ENCODE data around the gene SEC14L6.

The SEC14L6 gene

DNA sequence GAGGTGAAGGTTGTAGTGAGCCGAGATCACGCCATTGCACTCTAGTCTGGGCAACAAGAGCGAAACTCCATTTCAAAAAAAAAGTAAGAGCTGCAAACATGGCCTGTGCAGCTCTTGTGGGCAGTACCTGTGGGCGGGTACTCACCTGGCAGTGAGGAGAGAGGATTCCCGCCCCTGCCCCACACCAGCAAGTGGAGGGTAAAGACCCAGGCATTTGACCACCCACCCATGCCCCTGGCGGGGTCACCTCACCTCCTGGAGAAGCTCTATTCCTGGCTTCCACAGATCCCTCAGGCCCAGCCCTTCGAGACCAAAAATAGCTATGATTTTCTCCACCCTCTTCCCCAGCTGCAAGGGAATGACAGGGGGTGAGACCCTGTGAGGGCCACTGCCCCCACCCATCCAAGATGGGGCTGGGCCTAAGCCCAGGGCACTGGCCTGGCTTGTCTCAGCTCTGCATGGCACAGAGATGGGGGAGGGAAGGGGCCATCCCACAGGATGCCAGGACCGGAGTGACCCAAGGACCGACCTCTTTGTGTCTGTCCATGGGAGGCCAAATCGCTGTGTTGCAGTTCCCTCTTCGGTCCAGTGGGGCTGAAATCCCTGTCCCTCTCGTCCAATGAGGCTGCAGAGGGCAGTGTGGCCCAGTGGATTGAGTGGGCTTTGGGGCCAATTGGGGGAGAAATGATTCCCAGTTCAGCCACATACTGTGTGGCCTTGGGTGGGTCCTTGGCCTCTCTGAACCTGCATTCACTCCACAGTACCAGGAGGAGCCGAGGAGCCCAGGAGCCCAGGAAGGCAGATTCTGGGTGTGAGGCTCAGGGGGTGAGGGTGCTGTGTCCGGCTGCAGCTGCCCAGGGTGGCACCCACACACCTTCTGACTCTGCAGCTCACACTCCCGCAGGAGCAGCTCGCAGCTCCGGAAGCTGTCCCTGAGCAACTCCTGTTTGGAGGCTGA, 14.6 kb downstream of the SEC14L6 start:
- no peak for DNase-seq

GRCh38 chr22:30526656-30527055, 19.9 kb downstream of the SEC14L6 start:
- no peak for DNase-seq

GRCh38 chr22:30523646-30524489, 22.7 kb downstream of the SEC14L6 start:
- DNase-seq, result no peak

- DNase-seq, result no peak
Measured at GRCh38 chr22:30521368-30522156, 25.0 kb downstream of the SEC14L6 start.

DNA sequence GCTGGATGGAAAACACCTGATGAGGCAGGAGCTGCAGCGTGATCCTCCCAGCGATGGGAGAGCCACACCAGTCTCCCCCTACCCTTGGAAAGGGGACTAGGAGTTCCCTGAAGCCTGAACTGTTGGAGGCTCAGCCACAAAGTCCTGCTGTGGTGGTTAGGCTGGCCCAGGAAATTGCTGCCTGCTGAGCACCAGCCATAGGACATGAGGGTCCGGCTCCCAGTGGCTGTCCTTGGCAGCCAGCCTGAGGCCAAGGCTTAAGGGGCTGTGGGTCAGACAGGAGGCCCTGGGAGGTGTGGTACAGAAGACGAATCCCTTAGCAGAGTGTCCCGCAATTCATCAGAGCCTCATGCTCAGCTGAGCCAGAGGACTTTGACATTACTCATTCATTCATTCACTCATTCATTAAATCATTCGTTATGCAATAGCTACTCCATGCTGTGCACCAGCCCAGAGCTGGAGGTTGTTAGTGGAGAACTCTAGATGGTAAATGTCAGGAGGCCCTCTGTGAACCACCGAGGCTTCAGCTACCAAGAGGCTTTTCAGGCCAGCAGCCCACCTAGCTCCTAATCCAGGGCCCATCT, 26.6 kb downstream of the SEC14L6 start:
- no peak for DNase-seq

- DNase-seq, result no peak
Measured at GRCh38 chr22:30516731-30517130, 29.8 kb downstream of the SEC14L6 start.

DNA sequence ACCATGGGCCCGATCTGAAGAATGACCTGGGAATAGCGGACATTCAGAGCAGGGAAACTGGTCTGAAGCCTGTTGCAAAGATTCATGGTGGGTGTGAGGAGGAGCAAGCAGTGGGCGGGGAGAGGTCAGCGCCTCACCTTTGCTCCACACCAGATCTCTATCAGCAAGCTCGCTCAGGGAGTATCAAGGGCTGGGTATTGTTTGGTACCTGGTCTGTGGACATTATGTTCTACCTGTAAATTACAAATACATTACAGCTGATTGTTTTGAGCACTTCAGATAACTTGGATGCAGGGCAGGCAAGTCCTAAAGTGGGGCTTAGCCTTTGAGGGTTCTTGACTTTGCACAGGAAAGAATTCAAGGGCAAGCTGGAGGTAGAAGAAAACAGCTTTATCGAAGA, 30.3 kb downstream of the SEC14L6 start:
- DNase-seq, result no peak

DNA sequence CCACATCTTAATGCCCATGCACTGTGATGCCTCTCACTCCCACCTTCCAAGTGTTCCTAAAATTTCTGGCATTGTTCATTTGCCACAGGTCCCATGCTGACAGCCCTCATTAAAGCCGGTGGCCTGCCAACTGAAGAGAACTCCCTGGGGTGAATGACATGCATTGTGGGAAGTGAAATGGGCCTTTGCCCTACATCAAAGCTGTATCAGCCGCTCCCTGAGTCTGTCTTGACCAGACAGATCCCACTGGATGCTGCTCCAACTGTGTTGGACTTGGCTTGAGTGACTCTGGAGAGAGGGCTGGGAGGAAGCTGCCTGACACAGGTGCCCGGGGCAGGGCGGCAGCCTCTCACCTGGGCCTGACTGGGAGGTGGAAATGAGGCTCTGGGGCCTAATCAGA, 32.3 kb downstream of the SEC14L6 start:
- no peak for DNase-seq

- no peak for DNase-seq
Measured at GRCh38 chr22:30513462-30513861, 33.1 kb downstream of the SEC14L6 start.

GRCh38 chr22:30511911-30512310, 34.6 kb downstream of the SEC14L6 start:
- DNase-seq, result no peak

DNA sequence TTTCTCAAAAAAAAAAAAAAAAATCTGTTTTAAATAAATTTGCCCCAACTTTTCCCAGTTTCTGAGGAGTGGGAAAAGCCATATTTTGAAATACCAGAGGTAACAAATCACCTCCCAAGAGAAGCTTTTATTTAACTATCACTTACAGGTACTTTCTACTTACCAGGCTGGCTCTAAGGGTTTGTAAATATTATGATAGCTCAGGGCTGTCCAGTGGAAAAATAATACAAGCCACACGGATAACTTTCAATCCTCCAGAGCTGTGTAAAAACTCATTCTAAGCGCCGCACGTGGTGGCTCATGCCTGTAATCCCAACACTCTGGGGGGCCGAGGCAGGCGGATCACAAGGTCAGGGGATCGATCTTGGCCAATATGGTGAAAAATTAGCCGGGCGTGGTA, 35.4 kb downstream of the SEC14L6 start:
- peak; percentile 33 for DNase-seq

DNA sequence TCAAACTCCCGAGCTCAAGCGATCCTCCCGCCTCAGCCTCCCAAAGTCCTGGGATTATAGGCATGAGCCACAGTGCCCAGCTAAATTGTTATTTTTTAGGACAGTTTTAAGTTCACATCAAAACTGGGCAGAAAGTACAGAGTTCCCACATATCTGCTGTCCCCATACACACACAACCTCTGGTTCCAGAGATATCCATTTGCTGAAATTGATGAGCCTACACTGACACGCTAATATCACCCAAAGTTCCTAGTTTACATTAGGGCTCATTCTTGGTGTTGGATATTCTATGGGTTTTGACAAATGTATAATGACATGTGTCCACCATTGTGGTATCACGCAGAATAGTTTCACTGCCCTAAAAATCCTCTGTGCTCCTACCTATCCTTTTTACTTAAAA, 38.3 kb downstream of the SEC14L6 start:
- DNase-seq, result no peak

- no peak for DNase-seq
Measured at GRCh38 chr22:30507670-30508069, 38.9 kb downstream of the SEC14L6 start.

DNA sequence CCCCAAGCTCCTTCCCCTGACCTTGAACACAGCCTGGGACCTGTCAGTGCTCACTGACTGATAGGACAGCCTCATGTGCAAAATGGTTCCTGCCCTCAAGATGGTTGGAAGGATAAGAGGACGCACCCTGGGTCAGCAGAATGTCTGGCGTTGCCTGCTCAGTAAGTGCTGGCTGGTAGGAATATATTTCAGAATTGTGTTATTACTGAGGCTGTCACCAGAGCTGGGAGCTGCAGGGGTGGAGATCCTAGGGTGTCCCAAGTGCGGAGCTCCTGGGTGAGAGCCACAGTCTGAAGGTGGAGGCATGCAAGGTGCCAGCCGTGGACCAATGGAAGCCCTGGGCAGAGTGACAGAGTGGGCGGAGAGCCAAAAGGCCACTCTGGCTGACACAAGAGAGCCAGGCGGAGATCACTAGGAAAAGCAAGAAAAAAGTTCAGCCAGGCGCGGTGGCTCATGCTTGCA, 40.0 kb downstream of the SEC14L6 start:
- DNase-seq, result no peak

- DNase-seq, result no peak
Measured at GRCh38 chr22:30503551-30503950, 43.0 kb downstream of the SEC14L6 start.

- DNase-seq, result no peak
Measured at GRCh38 chr22:30502911-30503310, 43.6 kb downstream of the SEC14L6 start.

DNA sequence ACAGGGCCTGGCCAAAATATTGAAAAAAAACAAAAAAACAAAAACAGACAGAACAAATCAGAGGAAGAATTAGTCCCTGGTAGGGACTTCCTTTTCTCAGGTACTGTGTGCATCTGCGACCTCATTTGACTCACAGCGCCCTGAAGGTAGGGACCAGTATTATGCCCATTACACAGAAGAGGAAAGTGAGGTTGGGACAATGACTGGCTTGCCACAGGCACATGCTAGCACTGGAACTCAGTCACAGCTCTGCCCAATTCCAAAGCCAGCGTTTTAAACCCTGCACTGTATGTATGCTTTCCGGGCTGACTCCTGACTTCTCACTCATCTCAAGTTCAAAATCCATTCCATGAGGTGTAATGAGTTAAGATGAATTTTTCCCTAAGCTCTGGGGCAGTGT, 44.4 kb downstream of the SEC14L6 start:
- no peak for DNase-seq

DNA sequence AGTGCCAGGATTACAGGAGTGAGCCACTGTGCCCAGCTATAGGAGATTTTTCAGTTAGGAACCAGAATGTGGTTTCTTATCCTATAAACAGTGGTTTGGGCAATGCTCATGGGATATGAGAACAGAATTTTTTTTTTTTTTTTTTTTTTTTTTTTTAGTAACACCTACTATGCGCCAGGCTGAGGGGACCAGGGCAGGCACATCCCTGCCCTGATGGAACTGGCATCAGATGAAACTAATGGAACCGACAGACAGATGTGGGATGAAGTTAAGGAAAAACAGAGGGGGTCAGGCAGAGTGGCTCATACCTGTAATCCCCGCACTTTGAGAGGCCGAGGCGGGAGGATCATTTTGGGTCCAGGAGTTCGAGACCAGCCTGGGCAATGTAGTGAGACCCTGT, 45.9 kb downstream of the SEC14L6 start:
- no peak for DNase-seq

- DNase-seq, result no peak
Measured at GRCh38 chr22:30497466-30498150, 48.9 kb downstream of the SEC14L6 start.

GRCh38 chr22:30495041-30495784, 51.3 kb downstream of the SEC14L6 start:
- DNase-seq, result no peak

DNA sequence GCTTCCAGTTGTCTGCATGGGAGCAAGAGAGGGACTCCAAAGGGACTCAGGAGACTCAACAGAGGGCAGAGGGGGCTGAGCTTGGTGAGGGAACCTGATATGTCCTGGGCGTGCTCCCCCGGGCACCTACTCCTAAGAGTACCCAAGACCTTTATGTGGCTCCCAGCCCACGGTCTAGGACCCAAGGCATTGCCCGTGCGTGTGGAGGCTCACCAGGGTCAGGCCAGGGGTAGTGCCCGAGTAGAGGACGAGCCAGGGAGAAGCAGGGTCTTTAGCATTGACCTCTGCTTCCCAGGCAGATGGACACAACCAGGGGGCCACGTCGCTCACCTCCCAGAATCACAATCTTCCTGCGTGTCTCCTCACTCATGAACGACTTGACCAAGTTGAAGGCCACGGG, 54.4 kb downstream of the SEC14L6 start:
- no peak for DNase-seq
